Measurements from ENCODE around the gene ASRGL1.

ASRGL1 gene

DNA sequence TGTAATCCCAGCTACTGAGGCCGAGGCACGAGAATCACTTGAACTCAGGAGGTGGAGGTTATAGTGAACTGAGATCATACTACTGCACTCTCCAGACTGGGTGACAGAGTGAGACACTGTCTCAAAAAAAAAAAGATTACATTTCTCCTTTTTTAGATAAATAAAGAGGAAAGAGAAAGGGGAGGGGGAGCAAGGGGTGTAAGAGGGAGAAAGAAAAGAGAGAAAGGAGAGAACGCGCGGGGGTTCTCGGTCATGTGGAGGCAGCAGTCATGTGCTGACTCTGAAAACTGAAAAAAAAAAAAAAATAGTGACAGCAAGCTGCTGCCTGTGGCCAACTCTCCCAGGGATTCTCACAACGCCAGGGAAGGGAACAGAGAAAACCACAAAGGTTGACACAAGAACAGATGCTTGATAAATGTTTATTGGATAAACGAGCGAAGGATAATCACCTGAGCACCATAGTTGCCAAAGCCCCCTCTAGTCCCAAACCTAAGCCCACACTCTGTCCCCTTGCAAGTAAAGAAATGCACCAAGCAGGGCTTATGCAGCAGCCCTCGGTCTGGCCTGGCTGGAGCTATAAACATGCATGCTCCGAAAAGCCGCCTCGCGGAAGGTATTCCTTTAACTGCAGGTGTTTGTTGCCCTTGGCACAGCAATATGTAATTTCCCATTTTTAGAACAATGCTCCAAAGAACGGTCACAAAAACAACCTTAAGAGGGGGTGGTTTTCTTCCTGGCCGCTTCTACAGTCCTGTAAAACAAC, 96.1 kb downstream of the ASRGL1 start:
- peaks cover 13% of the 10 kb centered on the region for H3K9me3 Mint-ChIP-seq
- H3K4me1 Mint-ChIP-seq = peaks cover 57% of the 10 kb centered on the region
- H3K36me3 Mint-ChIP-seq (ENCODE audit: low read depth) = peaks cover 4% of the 10 kb centered on the region
- no peak overlapping the region for H3K27ac Mint-ChIP-seq
- peaks cover 4% of the 10 kb centered on the region for H3K27me3 Mint-ChIP-seq (ENCODE audit: low read depth, poor library complexity)
- DNase-seq = no peak
- TF ChIP-seq, protein P1, sequence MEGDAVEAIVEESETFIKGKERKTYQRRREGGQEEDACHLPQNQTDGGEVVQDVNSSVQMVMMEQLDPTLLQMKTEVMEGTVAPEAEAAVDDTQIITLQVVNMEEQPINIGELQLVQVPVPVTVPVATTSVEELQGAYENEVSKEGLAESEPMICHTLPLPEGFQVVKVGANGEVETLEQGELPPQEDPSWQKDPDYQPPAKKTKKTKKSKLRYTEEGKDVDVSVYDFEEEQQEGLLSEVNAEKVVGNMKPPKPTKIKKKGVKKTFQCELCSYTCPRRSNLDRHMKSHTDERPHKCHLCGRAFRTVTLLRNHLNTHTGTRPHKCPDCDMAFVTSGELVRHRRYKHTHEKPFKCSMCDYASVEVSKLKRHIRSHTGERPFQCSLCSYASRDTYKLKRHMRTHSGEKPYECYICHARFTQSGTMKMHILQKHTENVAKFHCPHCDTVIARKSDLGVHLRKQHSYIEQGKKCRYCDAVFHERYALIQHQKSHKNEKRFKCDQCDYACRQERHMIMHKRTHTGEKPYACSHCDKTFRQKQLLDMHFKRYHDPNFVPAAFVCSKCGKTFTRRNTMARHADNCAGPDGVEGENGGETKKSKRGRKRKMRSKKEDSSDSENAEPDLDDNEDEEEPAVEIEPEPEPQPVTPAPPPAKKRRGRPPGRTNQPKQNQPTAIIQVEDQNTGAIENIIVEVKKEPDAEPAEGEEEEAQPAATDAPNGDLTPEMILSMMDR (IDR thresholded peaks at IDR 0.05) = no peak
- H3K4me3 Mint-ChIP-seq = peak overlapping the region; percentile 45

DNA sequence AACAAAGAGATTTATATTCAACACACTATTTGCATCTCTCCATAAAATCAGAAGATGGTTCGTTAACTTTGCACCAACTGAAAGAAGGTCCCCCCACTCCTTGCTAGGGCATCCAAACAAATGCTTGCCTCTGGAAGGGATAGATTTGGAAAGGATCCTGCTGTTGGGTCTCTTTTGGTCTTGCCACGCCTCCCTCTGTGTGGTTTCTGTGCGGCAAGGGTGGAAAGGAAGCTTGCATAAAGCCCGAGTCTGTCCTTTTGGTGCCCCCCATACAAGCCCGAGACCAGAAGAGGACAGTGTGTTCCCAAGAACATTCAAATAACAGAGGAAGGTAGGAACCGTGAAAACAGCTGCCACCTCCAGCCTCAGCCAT, 96.6 kb downstream of the ASRGL1 start:
- Mint-ChIP-seq H3K27me3 (ENCODE audit: low read depth, poor library complexity) (peaks cover 4% of the 10 kb centered on the region), H3K27ac (peak overlapping the region; percentile 67), H3K4me1 (peaks cover 52% of the 10 kb centered on the region), H3K9me3 (peaks cover 13% of the 10 kb centered on the region), H3K4me3 (no peak overlapping the region), H3K36me3 (ENCODE audit: low read depth) (peaks cover 4% of the 10 kb centered on the region)
- no peak for DNase-seq
- TF ChIP-seq, protein P1 (IDR thresholded peaks at IDR 0.05) = no peak

DNA sequence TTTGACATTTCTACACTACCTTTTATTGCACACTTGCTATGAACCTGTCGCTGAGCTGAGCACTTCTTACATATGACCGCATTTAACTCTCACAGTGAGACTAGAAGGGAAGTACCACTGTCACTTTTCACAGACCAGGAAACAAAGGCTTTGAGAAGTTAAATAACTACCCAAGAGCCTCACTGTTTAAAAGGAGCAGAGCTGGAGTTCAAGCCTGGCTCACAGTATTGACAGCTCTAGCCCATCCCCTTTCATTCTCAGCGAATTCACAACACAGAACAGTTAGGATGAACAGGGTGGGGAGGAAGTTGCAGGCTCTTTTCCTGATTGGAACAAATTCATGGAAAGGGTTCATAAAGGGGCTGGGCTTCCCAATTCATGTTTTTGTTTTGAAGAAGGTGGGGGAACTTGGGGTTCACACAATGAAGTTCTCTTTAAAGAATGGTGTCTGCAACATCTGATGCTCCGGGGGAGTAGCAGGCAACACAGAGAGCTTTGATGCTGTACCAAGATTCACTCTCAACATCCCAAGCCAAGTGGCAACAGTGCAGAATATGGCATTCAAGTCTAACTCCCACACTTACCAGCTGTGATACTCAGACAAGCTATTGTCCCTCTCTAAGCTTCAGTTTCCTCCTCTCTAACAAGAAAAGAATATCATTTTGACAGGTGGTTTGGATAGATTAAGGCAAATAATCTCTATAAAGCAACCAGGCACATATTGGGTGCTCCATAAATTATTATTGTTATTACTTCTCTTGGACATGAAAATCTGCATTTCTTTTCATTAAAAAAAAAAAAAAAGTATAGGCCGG, 98.8 kb downstream of the ASRGL1 start:
- Mint-ChIP-seq H3K4me1 (peaks cover 53% of the 10 kb centered on the region), H3K9me3 (peaks cover 4% of the 10 kb centered on the region), H3K4me3 (no peak overlapping the region), H3K36me3 (ENCODE audit: low read depth) (no peaks in the 10 kb centered on the region), H3K27ac (peak overlapping the region; percentile 72), H3K27me3 (ENCODE audit: low read depth, poor library complexity) (no peaks in the 10 kb centered on the region)
- TF ChIP-seq, protein P1 (IDR thresholded peaks at IDR 0.05) = no peak
- no peak for DNase-seq

DNA sequence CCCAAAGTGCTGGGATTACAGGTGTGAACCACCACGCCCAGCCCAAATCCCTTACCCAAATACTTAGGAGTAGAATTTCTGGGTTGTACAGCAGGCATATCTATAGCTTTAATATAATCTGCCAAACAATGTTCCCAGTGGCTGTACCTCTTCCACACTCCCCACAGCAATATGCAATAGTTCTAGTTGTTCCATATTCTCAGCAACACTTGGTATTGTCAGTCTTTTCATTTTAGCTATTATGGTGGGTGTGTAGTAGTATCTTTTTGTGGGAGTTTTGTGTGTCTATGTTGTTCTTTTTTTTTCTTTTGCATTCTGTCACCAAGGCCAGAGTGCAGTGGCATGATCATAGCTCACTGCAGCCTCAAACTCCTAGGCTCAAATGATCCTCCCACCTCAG, 100.4 kb downstream of the ASRGL1 start:
- peaks cover 53% of the 10 kb centered on the region for H3K4me1 Mint-ChIP-seq

DNA sequence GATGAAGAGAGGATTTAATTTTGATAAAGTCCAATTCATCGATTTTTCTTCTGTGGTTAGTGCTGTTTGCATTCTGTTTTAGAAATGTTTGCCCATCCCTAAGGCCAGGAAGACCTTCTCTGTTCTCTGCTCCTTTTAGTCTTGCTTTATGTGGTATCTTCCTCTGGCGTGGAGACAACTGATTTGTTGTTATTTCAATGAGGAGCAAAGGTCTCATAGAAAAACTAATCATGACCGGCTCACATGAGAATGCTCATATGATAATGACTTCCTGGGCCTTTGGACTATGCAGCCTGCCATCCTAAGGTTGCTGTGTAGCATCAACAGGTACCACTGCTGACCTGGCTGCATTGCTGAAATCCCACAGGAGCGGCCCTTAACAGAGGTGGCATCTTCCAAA, 101.4 kb downstream of the ASRGL1 start:
- no peak for DNase-seq
- no peaks in the 10 kb centered on the region for H3K27me3 Mint-ChIP-seq (ENCODE audit: low read depth, poor library complexity)
- H3K27ac Mint-ChIP-seq = no peak overlapping the region
- H3K4me1 Mint-ChIP-seq = peaks cover 43% of the 10 kb centered on the region
- no peak overlapping the region for H3K4me3 Mint-ChIP-seq
- TF ChIP-seq, protein P1 (IDR thresholded peaks at IDR 0.05) = no peak
- no peaks in the 10 kb centered on the region for H3K36me3 Mint-ChIP-seq (ENCODE audit: low read depth)
- no peaks in the 10 kb centered on the region for H3K9me3 Mint-ChIP-seq

More for the DNA sequence above, 100.4 kb downstream of the ASRGL1 start:
- TF ChIP-seq, protein P1 (IDR thresholded peaks at IDR 0.05) = no peak
- H3K27me3 Mint-ChIP-seq (ENCODE audit: low read depth, poor library complexity) = no peaks in the 10 kb centered on the region
- H3K9me3 Mint-ChIP-seq = no peaks in the 10 kb centered on the region
- DNase-seq = no peak
- no peak overlapping the region for H3K27ac Mint-ChIP-seq
- no peak overlapping the region for H3K4me3 Mint-ChIP-seq
- H3K36me3 Mint-ChIP-seq (ENCODE audit: low read depth) = no peaks in the 10 kb centered on the region
